ENCODE results near the gene MAST2. TPM values are rescaled to one million over a fixed set of nuclear protein-coding genes. Genes with fewer than 3 reads are reported as not detected.
"Not testable (repeated sequence)": the region's sequence is repeated elsewhere in the genome, so short reads cannot be mapped to it uniquely, and the experiment has no call there.

The MAST2 gene
- total RNA-seq, 1 donor from 2014 or later: 61.0 TPM

DNA sequence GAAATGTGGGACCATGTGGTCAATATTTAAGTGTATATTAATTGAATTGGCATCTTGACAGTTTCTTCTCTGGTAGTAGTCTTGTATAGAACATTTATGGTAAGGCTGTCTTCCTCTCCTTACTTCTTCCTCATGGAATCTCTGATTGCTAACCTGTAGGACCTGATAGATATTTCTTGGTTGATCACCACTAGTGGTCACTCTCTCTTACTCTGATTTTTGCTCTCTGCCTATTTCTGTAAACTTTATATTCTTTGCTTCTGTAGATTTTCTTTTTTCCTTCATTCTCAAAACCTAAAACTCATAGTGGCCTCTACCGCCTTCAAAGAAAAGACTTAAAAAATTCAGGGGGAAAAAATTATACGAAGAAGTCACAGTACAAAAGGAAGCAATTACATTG is 21.2 kb downstream of the MAST2 start:
- intact Hi-C loops (cut with DNase I): no loop called here
- Histone ChIP-seq H3K4me1 (no peaks in the 10 kb centered on the region), H3K27ac (no peak overlapping the region), H3K4me3 (no peak overlapping the region), H3K27me3 (no peaks in the 10 kb centered on the region), H3K36me3 (peaks cover 15 to 19% of the 10 kb centered on the region in 2 donors), H3K9me3 (peaks cover 0 to 9% of the 10 kb centered on the region in 2 donors)
- TF ChIP-seq, protein P1, sequence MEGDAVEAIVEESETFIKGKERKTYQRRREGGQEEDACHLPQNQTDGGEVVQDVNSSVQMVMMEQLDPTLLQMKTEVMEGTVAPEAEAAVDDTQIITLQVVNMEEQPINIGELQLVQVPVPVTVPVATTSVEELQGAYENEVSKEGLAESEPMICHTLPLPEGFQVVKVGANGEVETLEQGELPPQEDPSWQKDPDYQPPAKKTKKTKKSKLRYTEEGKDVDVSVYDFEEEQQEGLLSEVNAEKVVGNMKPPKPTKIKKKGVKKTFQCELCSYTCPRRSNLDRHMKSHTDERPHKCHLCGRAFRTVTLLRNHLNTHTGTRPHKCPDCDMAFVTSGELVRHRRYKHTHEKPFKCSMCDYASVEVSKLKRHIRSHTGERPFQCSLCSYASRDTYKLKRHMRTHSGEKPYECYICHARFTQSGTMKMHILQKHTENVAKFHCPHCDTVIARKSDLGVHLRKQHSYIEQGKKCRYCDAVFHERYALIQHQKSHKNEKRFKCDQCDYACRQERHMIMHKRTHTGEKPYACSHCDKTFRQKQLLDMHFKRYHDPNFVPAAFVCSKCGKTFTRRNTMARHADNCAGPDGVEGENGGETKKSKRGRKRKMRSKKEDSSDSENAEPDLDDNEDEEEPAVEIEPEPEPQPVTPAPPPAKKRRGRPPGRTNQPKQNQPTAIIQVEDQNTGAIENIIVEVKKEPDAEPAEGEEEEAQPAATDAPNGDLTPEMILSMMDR (IDR thresholded peaks at IDR 0.05): no peak
- DNase-seq (ENCODE audit: low spot score in 2 of 2): no peak

DNA sequence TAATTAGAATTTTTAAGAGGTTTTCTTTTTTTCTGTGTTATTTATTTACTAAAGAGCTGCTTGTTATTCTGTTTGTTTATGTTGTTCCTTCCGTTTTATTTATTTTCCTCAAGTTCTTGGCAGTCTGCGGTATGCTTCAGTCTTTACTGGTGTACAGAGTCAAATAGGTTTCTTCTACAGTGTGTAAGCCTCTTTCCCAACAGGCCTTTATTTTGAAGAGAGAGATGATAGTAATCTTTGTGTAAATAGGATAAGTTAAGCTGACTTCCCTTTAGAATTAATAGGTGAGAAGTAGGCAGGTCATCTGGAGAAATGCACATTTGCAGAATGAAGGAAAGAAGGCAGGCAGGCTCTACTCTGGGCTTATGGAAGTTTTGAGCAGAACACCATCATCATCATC is 23.8 kb downstream of the MAST2 start:
- Histone ChIP-seq H3K4me1 (no peaks in the 10 kb centered on the region), H3K36me3 (peaks cover 18 to 25% of the 10 kb centered on the region in 2 donors), H3K9me3 (no peaks in the 10 kb centered on the region), H3K4me3 (no peak overlapping the region), H3K27ac (no peak overlapping the region), H3K27me3 (no peaks in the 10 kb centered on the region)
- intact Hi-C loops (cut with DNase I): no loop called here
- DNase-seq (ENCODE audit: low spot score in 2 of 2): no peak
- TF ChIP-seq, protein P1 (IDR thresholded peaks at IDR 0.05): no peak

DNA sequence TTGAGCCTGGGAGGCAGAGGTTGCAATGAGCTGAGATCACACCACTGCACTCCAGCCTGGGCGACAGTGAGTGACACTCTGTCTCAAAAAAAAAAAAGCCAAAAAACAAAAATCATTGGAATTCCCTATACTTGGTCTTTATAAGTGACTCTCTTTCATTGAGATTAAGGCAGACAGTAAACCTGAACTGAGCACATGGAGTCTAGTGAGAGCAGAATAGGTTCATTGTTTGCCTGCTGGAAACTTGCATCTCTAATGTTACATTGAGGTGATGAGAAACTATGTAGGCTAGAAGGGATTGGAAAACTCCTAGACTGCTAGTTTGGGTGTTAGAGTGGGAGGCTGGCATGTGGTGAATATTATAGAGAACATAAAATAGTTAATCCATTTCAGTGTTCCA is 25.4 kb downstream of the MAST2 start:
- H3K27ac ChIP-seq: no peak overlapping the region
- H3K27me3 ChIP-seq: no peaks in the 10 kb centered on the region
- no peak for DNase-seq (ENCODE audit: low spot score in 2 of 2)
- intact Hi-C loops (cut with DNase I): no loop called here
- no peaks in the 10 kb centered on the region for H3K4me1 ChIP-seq
- peaks cover 18 to 25% of the 10 kb centered on the region in 2 donors for H3K36me3 ChIP-seq
- TF ChIP-seq, protein P1 (IDR thresholded peaks at IDR 0.05): no peak
- H3K4me3 ChIP-seq: no peak overlapping the region
- no peaks in the 10 kb centered on the region for H3K9me3 ChIP-seq

DNA sequence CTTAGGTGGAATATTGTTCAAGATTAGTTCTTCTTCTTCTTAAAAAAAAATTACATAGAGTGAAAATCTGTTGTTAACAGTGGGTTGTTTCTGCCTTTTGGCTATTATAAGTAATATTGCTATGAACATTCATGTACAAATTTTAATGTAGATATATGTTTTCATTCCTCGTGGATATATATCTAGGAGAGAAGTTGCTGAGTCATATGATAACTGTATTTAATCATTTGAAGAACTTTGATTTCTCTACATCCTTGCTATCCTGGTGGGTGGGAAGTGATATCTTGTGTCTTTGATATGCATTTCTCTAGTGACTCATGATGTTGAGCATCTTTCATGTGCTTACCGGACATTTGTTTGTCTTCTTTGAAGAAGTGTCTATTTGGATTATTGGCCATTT is 29.9 kb downstream of the MAST2 start:
- TF ChIP-seq, protein P1 (IDR thresholded peaks at IDR 0.05): no peak
- Histone ChIP-seq H3K36me3 (peaks cover 3 to 10% of the 10 kb centered on the region in 2 donors), H3K27ac (no peak overlapping the region), H3K27me3 (no peaks in the 10 kb centered on the region), H3K9me3 (no peaks in the 10 kb centered on the region), H3K4me1 (no peaks in the 10 kb centered on the region), H3K4me3 (no peak overlapping the region)
- intact Hi-C loops (cut with DNase I): no loop called here
- no peak for DNase-seq (ENCODE audit: low spot score in 2 of 2)

DNA sequence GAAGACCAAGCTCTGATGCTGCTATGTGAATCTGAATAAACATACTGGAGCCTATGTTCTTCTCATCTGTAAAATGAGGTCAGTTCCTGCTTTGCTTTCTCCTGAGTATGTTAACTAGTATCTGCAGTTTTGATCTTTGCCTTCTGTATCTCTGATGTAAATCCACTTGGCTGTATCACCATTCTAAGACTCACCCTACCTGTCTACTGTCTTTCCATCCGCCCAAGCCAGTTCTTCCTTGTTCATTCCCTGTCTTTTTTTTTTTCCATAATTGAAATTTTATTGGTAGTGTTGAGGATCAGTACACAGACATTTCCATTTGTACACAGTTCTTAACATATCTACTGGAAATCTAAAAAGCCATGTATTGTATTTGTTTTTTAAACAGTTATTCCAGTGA is 31.3 kb downstream of the MAST2 start:
- no peak overlapping the region for H3K27ac ChIP-seq
- intact Hi-C loops (cut with DNase I): no loop called here
- peaks cover 3 to 10% of the 10 kb centered on the region in 2 donors for H3K36me3 ChIP-seq
- no peaks in the 10 kb centered on the region for H3K27me3 ChIP-seq
- no peaks in the 10 kb centered on the region for H3K4me1 ChIP-seq
- no peak for DNase-seq (ENCODE audit: low spot score in 2 of 2)
- TF ChIP-seq, protein P1 (IDR thresholded peaks at IDR 0.05): no peak
- H3K4me3 ChIP-seq: no peak overlapping the region
- no peaks in the 10 kb centered on the region for H3K9me3 ChIP-seq

DNA sequence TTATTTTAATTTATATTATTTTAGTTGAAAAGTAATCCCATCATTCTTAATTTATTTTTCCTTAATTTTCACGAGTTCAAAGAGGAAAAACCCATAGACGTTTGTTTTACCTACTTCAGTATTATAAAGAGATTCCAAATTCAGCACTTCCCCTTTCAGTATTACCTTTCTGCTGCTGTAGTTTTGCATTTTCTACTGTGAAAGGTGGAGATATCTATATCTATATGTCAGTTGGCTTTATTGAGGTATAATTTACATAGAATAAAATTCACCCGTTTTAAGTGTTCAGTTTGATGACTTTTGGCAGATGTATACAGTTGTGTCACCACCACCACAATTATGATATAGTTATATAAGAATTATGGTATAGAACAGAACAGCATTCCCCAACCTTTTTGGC is 33.0 kb downstream of the MAST2 start:
- TF ChIP-seq, protein P1 (IDR thresholded peaks at IDR 0.05): no peak

DNA sequence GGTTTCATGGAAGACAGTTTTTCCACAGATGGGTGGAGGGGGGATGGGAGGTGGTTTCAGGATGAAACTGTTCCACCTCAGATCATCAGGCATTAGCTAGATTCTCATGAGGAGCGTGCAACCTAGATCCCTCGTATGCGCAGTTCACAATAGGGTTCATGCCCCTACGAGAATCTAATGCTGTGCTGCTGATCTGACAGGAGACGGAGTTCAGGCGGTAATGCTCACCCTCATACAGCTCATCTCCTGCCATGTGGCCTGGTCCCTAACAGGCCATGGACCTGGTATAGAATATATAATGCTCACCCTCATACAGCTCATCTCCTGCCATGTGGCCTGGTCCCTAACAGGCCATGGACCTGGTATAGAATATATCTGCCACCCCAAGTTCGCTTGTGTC is 33.4 kb downstream of the MAST2 start:
- H3K4me3 ChIP-seq; H3K27me3 ChIP-seq; DNase-seq (ENCODE audit: low spot score in 2 of 2); H3K27ac ChIP-seq; intact Hi-C loops (cut with DNase I); H3K9me3 ChIP-seq; H3K4me1 ChIP-seq; H3K36me3 ChIP-seq: not testable (repeated sequence)

More for the DNA sequence above, 33.0 kb downstream of the MAST2 start:
- no peaks in the 10 kb centered on the region for H3K9me3 ChIP-seq
- intact Hi-C loops (cut with DNase I): no loop called here
- no peak overlapping the region for H3K27ac ChIP-seq
- no peaks in the 10 kb centered on the region for H3K4me1 ChIP-seq
- DNase-seq (ENCODE audit: low spot score in 2 of 2): no peak
- peaks cover 0 to 3% of the 10 kb centered on the region in 2 donors for H3K36me3 ChIP-seq
- H3K27me3 ChIP-seq: no peaks in the 10 kb centered on the region
- no peak overlapping the region for H3K4me3 ChIP-seq

DNA sequence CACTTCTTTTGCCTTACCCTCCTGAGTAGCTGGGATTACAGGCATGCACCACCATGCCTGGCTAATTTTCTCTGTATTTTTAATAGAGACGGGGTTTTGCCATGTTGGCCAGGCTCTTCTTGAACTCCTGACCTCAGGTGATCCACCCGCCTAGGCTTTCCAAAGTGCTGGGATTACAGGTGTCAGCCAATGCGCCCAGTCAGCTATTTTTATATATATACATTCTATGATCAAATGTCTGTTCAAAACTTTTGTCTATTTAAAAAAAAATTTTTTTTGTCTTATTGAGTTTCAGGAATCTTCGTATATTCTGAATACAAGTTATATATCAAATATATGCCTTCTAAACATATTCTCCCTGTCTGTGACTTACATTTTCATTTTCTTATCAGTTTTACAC is 34.9 kb downstream of the MAST2 start:
- DNase-seq (ENCODE audit: low spot score in 2 of 2); H3K4me3 ChIP-seq; intact Hi-C loops (cut with DNase I); H3K4me1 ChIP-seq; H3K36me3 ChIP-seq; H3K27me3 ChIP-seq; H3K9me3 ChIP-seq; H3K27ac ChIP-seq: not testable (repeated sequence)
